ENCODE results near the gene TPH2. TPM values are rescaled to one million over a fixed set of nuclear protein-coding genes. Genes with fewer than 3 reads are reported as not detected.

The TPH2 gene
- total RNA-seq, 1 donor from 2014 or later, result not detected

- no peak for DNase-seq (ENCODE audit: low read depth, low spot score)
Observed at GRCh38 chr12:72033991-72034390, 95.3 kb downstream of the TPH2 start.

DNA sequence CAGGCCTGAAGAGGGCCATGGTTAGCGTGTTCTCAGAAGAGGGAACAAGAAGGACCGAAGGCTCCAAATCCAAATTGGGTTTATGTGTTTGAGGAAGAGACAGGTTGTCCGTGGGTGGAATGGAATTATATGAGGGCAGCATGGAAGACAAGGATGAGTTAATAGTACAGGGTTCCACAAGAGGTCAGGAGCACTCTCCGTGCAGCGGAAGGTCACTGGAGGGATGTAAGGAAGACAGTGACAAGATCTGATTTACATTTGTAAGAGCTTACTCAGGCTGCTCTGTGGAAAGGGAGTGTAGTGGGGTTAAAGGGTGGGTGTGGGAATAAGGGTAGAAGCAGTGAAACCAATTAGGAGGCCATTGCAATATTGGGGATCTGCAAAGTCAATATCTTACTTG is 97.0 kb downstream of the TPH2 start:
- no peak for DNase-seq (ENCODE audit: low read depth, low spot score)

GRCh38 chr12:72036393-72036792 is 97.7 kb downstream of the TPH2 start:
- no peak for DNase-seq (ENCODE audit: low read depth, low spot score)

- no peak for DNase-seq (ENCODE audit: low read depth, low spot score)
Observed at GRCh38 chr12:72037006-72037795, 98.6 kb downstream of the TPH2 start.

DNA sequence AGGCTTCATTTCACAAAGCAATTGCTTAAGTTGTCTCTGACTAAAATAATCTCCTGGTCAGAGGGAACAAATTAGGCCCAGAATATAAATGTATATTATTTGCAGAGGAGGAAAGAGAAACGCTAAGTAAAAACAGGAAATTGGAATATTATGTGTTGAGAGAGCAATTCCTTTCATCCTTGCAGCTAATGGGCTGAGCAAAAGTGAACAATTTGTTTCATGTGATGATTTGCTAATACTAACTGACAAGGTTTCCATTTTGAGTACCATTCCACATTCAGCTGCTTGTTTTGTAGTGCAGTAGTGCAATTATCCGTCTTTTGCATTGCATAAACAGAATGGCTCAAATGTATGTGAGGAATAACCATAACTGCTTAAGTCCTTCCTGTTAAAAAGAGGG is 103.2 kb downstream of the TPH2 start:
- DNase-seq (ENCODE audit: low read depth, low spot score), result no peak

- no peak for DNase-seq (ENCODE audit: low read depth, low spot score)
Observed at GRCh38 chr12:72053604-72054003, 115.0 kb downstream of the TPH2 start.

DNA sequence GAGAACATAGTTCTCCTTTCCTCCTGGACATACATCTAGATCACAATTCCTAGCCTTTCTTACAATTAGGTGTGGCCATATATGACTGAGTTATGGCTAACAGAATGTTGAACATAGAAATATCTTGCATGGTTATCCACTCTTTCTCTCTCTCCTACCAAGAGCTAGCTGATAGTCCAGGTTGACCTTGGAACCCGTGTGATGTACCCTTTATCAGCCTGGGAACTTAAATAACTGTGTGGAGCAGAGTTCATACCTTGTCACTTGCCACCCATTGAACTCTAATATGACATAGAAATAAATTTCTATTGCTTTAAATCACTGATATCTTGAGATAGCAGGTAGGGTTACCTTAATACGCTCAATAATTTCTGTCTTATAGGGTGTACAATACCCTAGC is 115.9 kb downstream of the TPH2 start:
- DNase-seq (ENCODE audit: low read depth, low spot score), result no peak

DNA sequence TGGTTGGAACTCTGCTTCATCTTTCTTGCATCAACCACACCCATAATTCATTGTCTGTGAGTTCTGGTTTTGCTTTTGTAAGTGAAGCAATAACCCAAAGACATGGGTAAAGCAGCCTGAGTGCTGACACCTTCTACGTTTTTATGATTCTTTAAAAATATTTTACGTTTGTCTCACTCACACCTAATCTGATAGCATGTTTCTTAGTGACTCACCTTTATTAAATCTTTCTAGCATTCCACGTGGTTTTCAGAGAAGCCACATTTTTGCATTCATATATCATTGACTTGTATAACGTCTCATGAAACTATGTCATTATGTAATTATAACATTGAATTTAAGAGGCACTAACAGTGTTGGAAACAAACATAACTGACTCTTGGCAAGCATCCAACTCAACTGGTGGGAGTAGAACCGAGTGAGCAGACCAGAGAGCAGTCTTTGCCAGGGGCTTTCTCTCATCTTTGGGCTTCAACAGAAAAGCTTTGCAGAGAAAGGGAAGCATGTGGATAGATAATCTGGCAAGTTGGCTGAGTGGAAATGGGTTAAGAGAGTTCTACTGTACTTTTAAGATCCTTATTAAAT is 118.8 kb downstream of the TPH2 start:
- no peak for DNase-seq (ENCODE audit: low read depth, low spot score)

DNA sequence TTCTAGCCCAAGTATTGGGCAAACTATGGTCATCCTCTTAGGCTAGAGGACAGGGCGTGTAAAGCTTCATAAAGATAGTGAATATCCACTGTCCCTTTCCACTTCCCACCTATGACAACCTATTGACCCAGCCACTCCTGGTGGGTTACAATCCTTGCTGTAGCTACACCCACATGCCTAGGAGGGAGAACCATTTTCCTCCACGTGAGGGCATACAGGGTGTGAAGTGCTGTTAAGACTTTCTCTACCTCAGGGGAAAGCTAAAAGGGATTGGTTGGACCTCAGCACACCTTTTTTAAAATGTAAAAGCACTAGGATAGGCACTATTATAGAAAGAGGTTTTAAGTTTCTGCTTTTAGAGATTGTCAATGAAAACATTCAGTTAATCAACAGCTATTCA is 124.4 kb downstream of the TPH2 start:
- DNase-seq (ENCODE audit: low read depth, low spot score), result no peak

DNA sequence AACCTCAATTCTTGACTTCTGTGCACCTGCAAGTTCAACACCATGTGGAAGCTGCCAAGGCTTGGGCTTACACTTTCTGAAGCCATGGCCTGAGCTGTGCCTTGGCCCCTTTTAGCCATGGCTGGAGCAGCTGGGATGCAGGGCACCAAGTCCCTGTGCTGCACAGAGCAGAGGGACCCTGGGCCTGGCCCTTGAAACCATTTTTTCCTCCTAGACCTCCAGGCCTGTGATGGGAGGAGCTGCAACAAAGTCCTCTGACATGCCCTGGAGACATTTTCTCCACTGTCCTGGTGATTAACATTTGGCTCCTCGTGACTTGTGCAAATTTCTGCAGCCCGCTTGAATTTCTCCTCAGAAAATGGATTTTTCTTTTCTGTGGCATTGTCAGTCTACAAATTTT is 132.4 kb downstream of the TPH2 start:
- DNase-seq (ENCODE audit: low read depth, low spot score), result no peak

DNA sequence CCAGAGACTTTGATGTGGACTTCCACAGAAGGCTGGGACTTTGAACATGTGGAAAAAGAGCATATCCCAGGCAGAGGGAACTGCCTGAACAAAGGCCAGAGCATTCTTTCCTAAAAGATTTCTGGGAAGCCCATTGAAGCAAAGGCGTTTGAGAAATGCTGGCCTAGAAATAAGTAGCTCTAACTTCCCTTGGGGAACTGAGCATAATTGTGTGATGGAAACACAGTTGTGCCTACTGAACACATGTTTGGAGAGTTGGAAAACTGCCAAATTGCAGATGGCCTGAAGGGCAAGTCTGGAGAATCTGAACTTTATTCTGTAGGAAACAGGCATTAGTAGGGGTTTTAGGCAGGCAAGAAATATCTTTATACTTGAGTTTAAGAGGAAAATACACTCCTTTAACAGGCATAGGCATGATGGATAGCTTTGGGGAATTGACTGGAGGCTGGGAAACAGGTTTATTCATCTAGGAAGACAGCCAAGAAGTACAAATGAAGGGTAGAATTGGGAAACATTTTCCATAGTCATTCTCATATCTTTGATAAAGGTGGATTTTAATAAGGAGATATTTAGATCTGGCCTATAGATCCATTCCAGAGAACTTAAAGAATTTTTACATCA is 134.1 kb downstream of the TPH2 start:
- no peak for DNase-seq (ENCODE audit: low read depth, low spot score)

- no peak for DNase-seq (ENCODE audit: low read depth, low spot score)
Observed at GRCh38 chr12:72074065-72074464, 135.4 kb downstream of the TPH2 start.

- DNase-seq (ENCODE audit: low read depth, low spot score), result no peak
Observed at GRCh38 chr12:72074956-72075355, 136.3 kb downstream of the TPH2 start.

GRCh38 chr12:72075401-72075800 is 136.8 kb downstream of the TPH2 start:
- DNase-seq (ENCODE audit: low read depth, low spot score), result no peak

DNA sequence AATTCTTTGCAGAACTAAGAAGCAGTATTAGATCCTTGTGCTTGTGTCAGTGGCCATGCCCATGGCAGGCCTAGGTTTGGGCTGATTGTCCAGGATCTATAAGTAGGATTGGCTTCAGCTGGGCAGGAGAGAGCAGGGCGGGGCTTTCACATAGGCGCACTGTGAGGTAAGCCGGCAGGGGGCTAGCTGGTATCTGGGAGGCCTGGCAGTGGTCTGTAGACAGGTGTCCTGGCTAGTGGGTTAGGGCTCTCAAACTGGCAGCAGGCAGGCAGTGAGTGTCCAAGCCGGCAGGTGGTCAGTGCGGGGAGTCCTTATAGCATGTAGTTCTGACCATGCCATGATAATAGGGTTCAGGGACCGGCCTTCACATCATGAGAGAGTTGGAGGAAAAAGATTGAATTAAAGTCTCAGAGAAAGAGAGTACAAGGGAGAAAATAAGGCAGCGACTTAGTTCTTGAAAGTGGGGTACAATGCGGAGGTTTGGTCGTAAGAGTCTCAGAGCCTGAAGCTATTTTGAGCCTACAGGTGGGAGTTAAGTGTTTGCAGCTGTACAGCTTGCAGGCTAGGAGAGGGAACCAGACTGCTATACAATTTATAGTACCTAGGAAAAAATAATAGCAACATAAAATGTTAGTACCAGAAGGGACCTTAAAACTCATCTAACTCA is 137.4 kb downstream of the TPH2 start:
- DNase-seq (ENCODE audit: low read depth, low spot score), result no peak

- no peak for DNase-seq (ENCODE audit: low read depth, low spot score)
Observed at GRCh38 chr12:72076558-72076915, 137.9 kb downstream of the TPH2 start.

DNA sequence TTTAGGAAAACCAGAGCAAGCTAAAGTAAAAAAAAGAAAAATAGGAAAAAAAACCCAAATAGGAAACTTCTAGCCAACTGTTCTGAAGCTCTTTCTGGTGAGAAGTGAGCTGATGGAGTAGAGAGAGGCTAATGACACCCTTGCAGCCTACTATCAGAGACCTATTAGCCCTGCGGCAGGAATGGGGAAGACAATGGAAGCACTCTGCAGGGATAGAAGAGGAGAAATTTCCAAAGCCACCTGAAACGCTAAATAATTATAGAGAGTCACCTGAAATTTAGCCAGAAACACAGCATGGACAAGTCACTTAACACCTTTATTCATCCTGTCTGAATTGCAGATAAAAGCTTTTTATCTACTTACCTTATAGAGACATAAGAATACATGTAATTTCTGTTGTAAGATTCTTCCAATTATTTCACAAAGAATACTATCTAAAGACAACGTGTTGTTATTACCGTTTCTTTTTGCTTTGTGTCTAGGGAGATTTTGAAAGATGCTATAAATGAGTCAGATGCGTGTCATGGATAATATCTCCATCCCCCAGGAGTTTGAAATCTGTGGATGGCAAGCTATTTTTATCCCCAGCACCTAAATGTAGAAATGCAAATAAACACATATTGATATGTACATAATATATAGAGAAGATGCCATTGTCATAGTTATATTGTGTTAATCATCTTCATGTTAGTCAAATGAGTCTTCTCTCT is 138.6 kb downstream of the TPH2 start:
- no peak for DNase-seq (ENCODE audit: low read depth, low spot score)

DNA sequence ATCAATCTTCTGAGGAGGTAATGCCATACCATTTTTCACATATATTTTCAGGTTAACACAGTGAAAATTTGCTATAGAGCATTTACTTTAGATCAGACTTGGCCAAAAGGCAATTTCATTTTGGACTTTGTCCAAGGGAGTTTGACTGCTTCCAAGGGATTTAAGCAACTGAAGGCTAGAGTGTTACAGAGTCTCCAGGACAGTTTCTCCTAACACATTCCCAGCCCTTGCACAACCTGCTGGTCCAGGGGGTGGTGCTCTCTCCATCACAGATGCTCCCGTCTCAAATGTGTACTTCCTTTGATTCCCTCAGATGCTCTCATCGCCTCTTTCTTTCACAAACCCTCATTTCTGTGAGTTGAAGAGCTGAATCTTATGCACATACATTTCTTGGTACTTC is 143.1 kb downstream of the TPH2 start:
- DNase-seq (ENCODE audit: low read depth, low spot score), result no peak
